Measurements from ENCODE around the gene CFAP299. TPM values are rescaled to one million over a fixed set of nuclear protein-coding genes. Genes with fewer than 3 reads are reported as not detected.

CFAP299 gene
- total RNA-seq, 2 donors from 2014 or later = 0.17 TPM; not detected in 1

- Histone ChIP-seq H3K4me1 (replicated peaks) (no peaks in the 10 kb centered on the region), H3K9me3 (no peaks in the 10 kb centered on the region), H3K27me3 (replicated peaks; ENCODE audit: insufficient read depth) (no peaks in the 10 kb centered on the region), H3K27ac (no peak overlapping the region), H3K36me3 (no peaks in the 10 kb centered on the region), H3K4me3 (no peak overlapping the region)
- TF ChIP-seq CTCF (IDR thresholded peaks at IDR 0.05) = no peak
- 24% methylated on average over 2 of the region's 2 CpGs for WGBS
- DNase-seq (ENCODE audit: low spot score) = no peak
- intact Hi-C loops (cut with DNase I) = no loop called here
These were observed 197.3 kb downstream of the CFAP299 start for GRCh38 chr4:80532674-80533333.

- DNase-seq (ENCODE audit: low spot score) = no peak
- no peaks in the 10 kb centered on the region for H3K27me3 ChIP-seq (replicated peaks; ENCODE audit: insufficient read depth)
These were observed 200.0 kb downstream of the CFAP299 start for GRCh38 chr4:80535551-80535950.

GRCh38 chr4:80538276-80538926 is 202.9 kb downstream of the CFAP299 start:
- H3K27me3 ChIP-seq (replicated peaks; ENCODE audit: insufficient read depth) = no peaks in the 10 kb centered on the region
- no peaks in the 10 kb centered on the region for H3K4me1 ChIP-seq (replicated peaks)
- TF ChIP-seq CTCF (IDR thresholded peaks at IDR 0.05) (no peak), POLR2AphosphoS5 (IDR thresholded peaks at IDR 0.05) (no peak), POLR2A (IDR thresholded peaks at IDR 0.05) (no peak)
- DNase-seq (ENCODE audit: low spot score) = no peak
- H3K36me3 ChIP-seq = no peaks in the 10 kb centered on the region
- no peaks in the 10 kb centered on the region for H3K9me3 ChIP-seq
- no peak overlapping the region for H3K4me3 ChIP-seq
- no peak overlapping the region for H3K27ac ChIP-seq
- intact Hi-C loops (cut with DNase I) = no loop called here
- 81% methylated on average over 4 of the region's 4 CpGs for WGBS

More at GRCh38 chr4:80535551-80535950, 200.0 kb downstream of the CFAP299 start:
- Histone ChIP-seq H3K4me3 (no peak overlapping the region), H3K27ac (no peak overlapping the region), H3K9me3 (no peaks in the 10 kb centered on the region), H3K36me3 (no peaks in the 10 kb centered on the region), H3K4me1 (replicated peaks) (no peaks in the 10 kb centered on the region)
- intact Hi-C loops (cut with DNase I) = no loop called here
- TF ChIP-seq POLR2AphosphoS5 (IDR thresholded peaks at IDR 0.05) = no peak
- 29% methylated on average over 1 of the region's 1 CpG for WGBS

- Histone ChIP-seq H3K4me3 (no peak overlapping the region), H3K27me3 (replicated peaks; ENCODE audit: insufficient read depth) (no peaks in the 10 kb centered on the region), H3K4me1 (replicated peaks) (no peaks in the 10 kb centered on the region), H3K36me3 (no peaks in the 10 kb centered on the region), H3K27ac (no peak overlapping the region), H3K9me3 (no peaks in the 10 kb centered on the region)
- DNase-seq (ENCODE audit: low spot score) = no peak
- no peak for TF ChIP-seq POLR2A (IDR thresholded peaks at IDR 0.05)
- TF ChIP-seq POLR2AphosphoS5 (IDR thresholded peaks at IDR 0.05) = no peak
- no peak for TF ChIP-seq CTCF (IDR thresholded peaks at IDR 0.05)
- intact Hi-C loops (cut with DNase I) = no loop called here
- WGBS = 71% methylated on average over 3 of the region's 3 CpGs
These were observed 203.7 kb downstream of the CFAP299 start for GRCh38 chr4:80539190-80539589.

GRCh38 chr4:80540349-80540748 is 204.8 kb downstream of the CFAP299 start:
- intact Hi-C loops (cut with DNase I) = no loop called here
- H3K36me3 ChIP-seq = no peaks in the 10 kb centered on the region
- 42% methylated on average over 1 of the region's 1 CpG for WGBS
- no peaks in the 10 kb centered on the region for H3K4me1 ChIP-seq (replicated peaks)
- no peak for TF ChIP-seq CTCF (IDR thresholded peaks at IDR 0.05)
- TF ChIP-seq POLR2A (IDR thresholded peaks at IDR 0.05) = no peak
- no peak for TF ChIP-seq POLR2AphosphoS5 (IDR thresholded peaks at IDR 0.05)
- no peak overlapping the region for H3K27ac ChIP-seq
- H3K4me3 ChIP-seq = no peak overlapping the region
- no peaks in the 10 kb centered on the region for H3K9me3 ChIP-seq
- H3K27me3 ChIP-seq (replicated peaks; ENCODE audit: insufficient read depth) = no peaks in the 10 kb centered on the region
- no peak for DNase-seq (ENCODE audit: low spot score)
